BLaER1 (cell line): Measurements from ENCODE around the gene RNF152.

Source experiments
- H3K27ac ChIP-seq: shearing (Covaris generic); formaldehyde crosslinking; 2 replicates; pipeline ENCODE4 v1.8.1; 2022
- H3K27me3 ChIP-seq: shearing (Covaris generic); formaldehyde crosslinking; 2 replicates; pipeline ENCODE4 v1.8.1; 2022
- H3K36me3 ChIP-seq: shearing (Covaris generic); formaldehyde crosslinking; 2 replicates; pipeline ENCODE4 v1.8.1; 2022
- H3K4me1 ChIP-seq: shearing (Covaris generic); formaldehyde crosslinking; 2 replicates; pipeline ENCODE4 v1.8.1; 2022
- H3K4me2 ChIP-seq: shearing (Covaris generic); formaldehyde crosslinking; 2 replicates; pipeline ENCODE4 v1.8.1; 2022
- H3K4me3 ChIP-seq: shearing (Covaris generic); formaldehyde crosslinking; 2 replicates; pipeline ENCODE4 v1.8.1; 2022
- H3K9ac ChIP-seq: shearing (Covaris generic); formaldehyde crosslinking; 2 replicates; pipeline ENCODE4 v1.8.1; 2022
- H3K9me3 ChIP-seq: shearing (Covaris generic); formaldehyde crosslinking; 2 replicates; pipeline ENCODE4 v1.8.1; 2022
- H4K20me1 ChIP-seq: shearing (Covaris generic); formaldehyde crosslinking; 2 replicates; pipeline ENCODE4 v1.8.1; 2022
- Cebpa-rat ChIP-seq: shearing (Covaris generic); IDR thresholded peaks from 2 replicates; pipeline ENCODE4 v1.8.1; 2022

The RNF152 gene

DNA sequence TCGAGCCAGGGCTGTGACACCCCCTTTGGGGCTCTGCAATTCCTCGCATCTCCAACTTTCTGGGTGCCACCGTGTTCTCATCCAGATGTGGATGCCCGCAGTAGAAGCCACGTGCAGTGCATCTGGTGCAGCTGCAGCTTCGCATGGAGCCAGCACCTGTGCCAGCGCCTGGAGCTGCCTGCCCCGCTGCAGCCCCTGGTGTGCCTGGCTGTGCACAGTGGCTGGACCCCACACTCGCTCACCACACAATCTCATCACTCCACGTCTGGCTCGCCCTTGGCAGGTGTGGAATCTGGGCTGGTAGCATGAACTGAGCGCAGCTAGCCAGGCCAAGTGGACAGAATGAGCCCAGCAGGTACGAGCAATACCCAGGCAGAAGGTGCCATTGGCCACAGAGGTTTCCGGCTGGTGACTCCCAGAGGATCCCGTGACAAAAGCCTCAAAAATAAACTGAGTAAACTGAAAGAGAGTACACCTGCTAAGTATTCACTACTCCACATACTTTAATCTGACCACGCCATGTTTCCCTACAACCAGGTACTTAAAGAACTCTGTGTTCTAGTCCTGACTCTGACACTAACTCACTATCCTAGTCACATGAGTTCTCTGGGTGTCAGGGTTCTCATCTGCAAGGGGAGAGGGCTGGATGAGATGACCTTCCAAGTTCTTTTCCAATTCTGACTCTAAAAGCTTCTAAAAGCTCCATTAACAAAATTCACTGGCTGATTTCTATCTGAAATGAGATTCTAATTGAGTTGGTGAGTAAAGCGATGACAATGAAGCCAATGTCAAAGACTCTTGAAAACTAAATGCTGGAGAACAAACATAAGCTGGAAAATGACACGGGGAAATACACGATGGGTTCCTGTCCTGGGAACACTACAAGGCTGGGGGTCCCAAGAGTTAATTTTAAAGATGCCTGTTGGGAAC is 37.1 kb downstream of the RNF152 start:
- no peaks in the 10 kb centered on the region for H4K20me1 ChIP-seq
- no peak overlapping the region for H3K27ac ChIP-seq
- no peak overlapping the region for H3K4me3 ChIP-seq

GRCh38 chr18:61854578-61855448 is 38.0 kb downstream of the RNF152 start:
- Histone ChIP-seq H3K9me3 (no peaks in the 10 kb centered on the region), H3K9ac (no peak overlapping the region), H3K27ac (no peak overlapping the region), H3K4me3 (no peak overlapping the region), H3K27me3 (no peaks in the 10 kb centered on the region), H4K20me1 (no peaks in the 10 kb centered on the region), H3K4me2 (no peak overlapping the region), H3K4me1 (peaks cover 9% of the 10 kb centered on the region; the same call in 1 of the 2 replicates), H3K36me3 (no peaks in the 10 kb centered on the region)
- TF ChIP-seq Cebpa-rat, result no peak

More for the DNA sequence above, 37.1 kb downstream of the RNF152 start:
- no peaks in the 10 kb centered on the region for H3K36me3 ChIP-seq
- H3K9ac ChIP-seq, result no peak overlapping the region
- H3K4me2 ChIP-seq, result no peak overlapping the region
- H3K9me3 ChIP-seq, result no peaks in the 10 kb centered on the region
- H3K4me1 ChIP-seq, result peaks cover 9% of the 10 kb centered on the region; the same call in 1 of the 2 replicates
- no peak for TF ChIP-seq Cebpa-rat
- no peaks in the 10 kb centered on the region for H3K27me3 ChIP-seq

GRCh38 chr18:61853855-61854254 is 39.0 kb downstream of the RNF152 start:
- H3K4me3 ChIP-seq, result no peak overlapping the region
- H3K27me3 ChIP-seq, result no peaks in the 10 kb centered on the region
- no peaks in the 10 kb centered on the region for H3K36me3 ChIP-seq
- no peaks in the 10 kb centered on the region for H3K9me3 ChIP-seq
- H3K4me2 ChIP-seq, result no peak overlapping the region
- H4K20me1 ChIP-seq, result no peaks in the 10 kb centered on the region
- H3K27ac ChIP-seq, result no peak overlapping the region
- no peak for TF ChIP-seq Cebpa-rat
- no peak overlapping the region for H3K9ac ChIP-seq
- peaks cover 2% of the 10 kb centered on the region; the same call in 1 of the 2 replicates for H3K4me1 ChIP-seq

DNA sequence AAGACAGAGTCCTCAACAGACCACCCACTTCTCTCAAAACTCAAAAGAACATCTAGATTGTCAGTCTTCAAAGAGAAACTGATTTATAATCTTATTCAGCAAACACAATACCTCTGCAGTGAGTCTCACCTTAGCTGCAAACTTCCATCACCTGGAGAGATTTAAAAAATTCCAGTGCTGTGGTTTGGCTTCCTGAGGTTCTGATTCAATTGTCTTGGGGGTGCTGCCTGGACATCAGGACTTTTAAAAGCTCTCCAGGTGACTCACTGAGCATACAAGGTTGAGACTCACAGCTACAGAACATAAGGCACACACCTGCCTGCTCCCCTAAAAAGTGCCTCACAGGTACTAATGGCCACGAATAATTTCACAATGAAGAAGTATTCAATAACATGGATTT is 40.3 kb downstream of the RNF152 start:
- H4K20me1 ChIP-seq, result no peaks in the 10 kb centered on the region
- H3K9me3 ChIP-seq, result no peaks in the 10 kb centered on the region
- no peak overlapping the region for H3K4me2 ChIP-seq
- no peaks in the 10 kb centered on the region for H3K27me3 ChIP-seq
- H3K9ac ChIP-seq, result no peak overlapping the region
- no peaks in the 10 kb centered on the region for H3K4me1 ChIP-seq
- no peak overlapping the region for H3K4me3 ChIP-seq
- no peaks in the 10 kb centered on the region for H3K36me3 ChIP-seq
- TF ChIP-seq Cebpa-rat, result no peak
- no peak overlapping the region for H3K27ac ChIP-seq

GRCh38 chr18:61851940-61852451 is 40.8 kb downstream of the RNF152 start:
- Histone ChIP-seq H3K36me3 (no peaks in the 10 kb centered on the region), H3K9me3 (no peaks in the 10 kb centered on the region), H3K27me3 (no peaks in the 10 kb centered on the region), H4K20me1 (no peaks in the 10 kb centered on the region), H3K4me3 (no peak overlapping the region), H3K4me2 (no peak overlapping the region), H3K27ac (no peak overlapping the region), H3K9ac (no peak overlapping the region), H3K4me1 (no peaks in the 10 kb centered on the region)
- no peak for TF ChIP-seq Cebpa-rat

DNA sequence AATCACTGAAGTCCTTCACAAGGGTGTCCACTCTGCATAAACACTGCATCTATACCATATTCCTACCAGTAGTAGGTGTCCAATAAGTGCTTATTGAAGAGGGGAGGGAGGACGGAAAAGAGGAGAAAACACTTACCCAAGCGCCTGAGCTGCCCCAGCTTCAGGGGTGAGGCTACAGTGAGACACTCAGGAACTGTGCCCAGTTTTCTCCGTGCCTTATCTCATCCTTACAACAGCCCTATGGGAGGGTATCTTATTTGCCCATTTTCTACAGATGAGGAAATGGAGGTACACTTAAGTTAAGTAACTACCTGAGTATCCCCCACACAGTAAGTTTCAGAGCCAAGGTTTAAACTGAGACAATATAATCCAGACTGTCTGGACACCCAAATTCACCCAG is 41.5 kb downstream of the RNF152 start:
- Histone ChIP-seq H3K27me3 (no peaks in the 10 kb centered on the region), H3K4me1 (no peaks in the 10 kb centered on the region), H3K9ac (no peak overlapping the region), H3K4me2 (no peak overlapping the region), H4K20me1 (no peaks in the 10 kb centered on the region), H3K4me3 (no peak overlapping the region), H3K36me3 (no peaks in the 10 kb centered on the region), H3K27ac (no peak overlapping the region), H3K9me3 (0 out of 2 replicates have a peak, but pooled peaks cover 1% of the 10 kb centered on the region)
- no peak for TF ChIP-seq Cebpa-rat

GRCh38 chr18:61850756-61851155 is 42.1 kb downstream of the RNF152 start:
- no peak overlapping the region for H3K27ac ChIP-seq
- H3K9me3 ChIP-seq, result 0 out of 2 replicates have a peak, but pooled peaks cover 7% of the 10 kb centered on the region
- H4K20me1 ChIP-seq, result no peaks in the 10 kb centered on the region
- H3K9ac ChIP-seq, result no peak overlapping the region
- H3K4me1 ChIP-seq, result no peaks in the 10 kb centered on the region
- TF ChIP-seq Cebpa-rat, result no peak
- H3K4me2 ChIP-seq, result no peak overlapping the region
- H3K27me3 ChIP-seq, result no peaks in the 10 kb centered on the region
- no peak overlapping the region for H3K4me3 ChIP-seq
- H3K36me3 ChIP-seq, result no peaks in the 10 kb centered on the region

DNA sequence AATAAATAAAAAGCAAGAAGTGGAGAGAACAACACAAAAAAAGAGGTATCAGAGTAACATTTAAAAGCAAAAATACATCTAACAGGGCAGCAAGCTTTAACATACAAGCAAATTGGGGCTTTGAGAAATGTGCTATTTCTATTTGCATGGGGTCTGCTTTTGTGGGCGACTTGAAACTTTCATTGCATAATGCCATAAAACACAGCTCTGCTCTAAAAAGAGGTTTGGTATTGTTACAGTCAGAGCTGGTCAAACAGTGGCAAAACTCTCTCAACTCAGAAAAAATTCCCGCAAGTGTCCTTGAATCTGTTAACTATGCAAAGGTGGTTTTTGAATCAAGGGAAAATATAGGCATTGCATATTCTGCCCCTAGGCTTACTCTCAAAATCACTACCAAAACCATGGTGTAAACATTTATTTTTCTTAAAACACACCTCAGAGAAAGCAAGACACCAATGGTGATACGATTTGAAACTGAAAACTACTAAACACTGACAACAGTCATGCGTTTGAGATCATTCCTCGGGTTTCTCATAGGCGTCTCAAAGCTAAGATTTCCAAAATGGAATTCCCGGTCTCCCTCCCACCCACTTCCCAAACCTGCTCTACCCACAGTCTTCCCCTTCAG is 45.5 kb downstream of the RNF152 start:
- H3K27me3 ChIP-seq, result no peaks in the 10 kb centered on the region
- H3K4me2 ChIP-seq, result no peak overlapping the region
- H3K9ac ChIP-seq, result no peak overlapping the region
- TF ChIP-seq Cebpa-rat, result no peak
- no peaks in the 10 kb centered on the region for H3K36me3 ChIP-seq
- 0 out of 2 replicates have a peak, but pooled peaks cover 16% of the 10 kb centered on the region for H3K9me3 ChIP-seq
- H4K20me1 ChIP-seq, result no peaks in the 10 kb centered on the region
- no peak overlapping the region for H3K27ac ChIP-seq
- H3K4me1 ChIP-seq, result peaks cover 18% of the 10 kb centered on the region
- no peak overlapping the region for H3K4me3 ChIP-seq

- Histone ChIP-seq H4K20me1 (no peaks in the 10 kb centered on the region), H3K9ac (no peak overlapping the region), H3K9me3 (0 out of 2 replicates have a peak, but pooled peaks cover 16% of the 10 kb centered on the region), H3K36me3 (no peaks in the 10 kb centered on the region), H3K4me2 (no peak overlapping the region), H3K27ac (no peak overlapping the region), H3K4me1 (peaks cover 39% of the 10 kb centered on the region), H3K4me3 (no peak overlapping the region), H3K27me3 (no peaks in the 10 kb centered on the region)
- TF ChIP-seq Cebpa-rat, result no peak
Observed at GRCh38 chr18:61845197-61845596, 47.6 kb downstream of the RNF152 start.
